HL-60 (cell line): ENCODE results near the gene RDH16.

ENCODE experiments used
- CTCF ChIP-seq: IDR thresholded peaks from one replicate; pipeline ENCODE4 v1.5.1; 2011; ENCODE audit warnings: low read length, control low read depth, inconsistent platforms; ENCODE audit not compliant: insufficient read depth
- POLR2AphosphoS5 ChIP-seq: IDR thresholded peaks from 2 replicates; pipeline ENCODE4 v1.6.1; 2012; ENCODE audit warnings: low read depth
- SPI1 ChIP-seq: IDR thresholded peaks from 2 replicates; pipeline ENCODE4 v1.6.1; 2012; ENCODE audit warnings: low read depth, mild to moderate bottlenecking, borderline replicate concordance

GRCh38 chr12:56979628-56980027, 22.2 kb upstream of the RDH16 start:
- TF ChIP-seq CTCF (no peak), POLR2AphosphoS5 (no peak), SPI1 (no peak)
